Liver (tissue), 9 donors: Measurements from ENCODE around the gene AKT3. TPM values are rescaled to one million over a fixed set of nuclear protein-coding genes. Genes with fewer than 3 reads are reported as not detected.

ENCODE experiments used
- DNase-seq: peaks from one replicate; pipeline ENCODE4 v3.0.0-alpha.2; 2017; ENCODE audit warnings: low spot score
- H3K27ac ChIP-seq, 2 donors: one replicate each; pipeline ENCODE4 v1.7.0; 2013; ENCODE audit warnings: inconsistent platforms in 2 of 2, low read length in 2 of 2, control low read depth in 1 of 2, low read depth in 1 of 2, mild to moderate bottlenecking in 1 of 2
- H3K27me3 ChIP-seq, 4 donors: one replicate each; pipeline versions ENCODE4 v1.6.1 to v1.7.0; 2013; ENCODE audit warnings: low read length in 3 of 4, inconsistent platforms in 1 of 4, mild to moderate bottlenecking in 1 of 4, moderate library complexity in 1 of 4; ENCODE audit not compliant: control insufficient read depth in 4 of 4, insufficient read depth in 4 of 4
- H3K36me3 ChIP-seq, 4 donors: one replicate each; pipeline versions ENCODE4 v1.6.1 to v1.7.0; 2013; ENCODE audit warnings: low read length in 3 of 4, mild to moderate bottlenecking in 3 of 4, low read depth in 1 of 4, moderate library complexity in 1 of 4; ENCODE audit not compliant: control insufficient read depth in 4 of 4, insufficient read depth in 3 of 4
- H3K4me1 ChIP-seq, 4 donors: one replicate each; pipeline versions ENCODE4 v1.6.1 to v1.7.0; 2013; ENCODE audit warnings: low read length in 3 of 4, mild to moderate bottlenecking in 3 of 4, moderate library complexity in 1 of 4; ENCODE audit not compliant: control insufficient read depth in 4 of 4, insufficient read depth in 4 of 4
- H3K4me3 ChIP-seq, 3 donors: one replicate each; pipeline versions ENCODE4 v1.6.1 to v1.7.0; 2013; ENCODE audit warnings: low read length in 3 of 3, control low read depth in 1 of 3, low read depth in 1 of 3, mild to moderate bottlenecking in 1 of 3
- H3K9ac ChIP-seq, 2 donors: one replicate each; pipeline ENCODE4 v1.7.0; 2013; ENCODE audit warnings: low read length in 2 of 2, mild to moderate bottlenecking in 2 of 2, moderate library complexity in 2 of 2, control low read depth in 1 of 2, low read depth in 1 of 2
- H3K9me3 ChIP-seq, 4 donors: one replicate each; pipeline versions ENCODE4 v1.6.1 to v1.7.0; 2013; ENCODE audit warnings: low read length in 3 of 4; ENCODE audit not compliant: control insufficient read depth in 4 of 4
- EGR1 ChIP-seq, 2 donors: IDR thresholded peaks; 2 replicates each; pipeline ENCODE4 v1.6.1; 2016 to 2018; ENCODE audit warnings: antibody characterized with exemption in 2 of 2, low read depth in 2 of 2
- FOXA2 ChIP-seq: IDR thresholded peaks from 2 replicates; pipeline ENCODE4 v1.6.1; 2016; ENCODE audit warnings: antibody characterized with exemption
- GABPA ChIP-seq, 2 donors: IDR thresholded peaks in 1 of 2; conservative IDR thresholded peaks in 1 of 2; 2 replicates each; pipeline ENCODE4 v1.6.1; 2016; ENCODE audit warnings: antibody characterized with exemption in 2 of 2, mild to moderate bottlenecking in 1 of 2, moderate library complexity in 1 of 2
- HNF4A ChIP-seq, 2 donors: conservative IDR thresholded peaks; 2 replicates each; pipeline ENCODE4 v1.6.1; 2016; ENCODE audit warnings: antibody characterized with exemption in 2 of 2, mild to moderate bottlenecking in 2 of 2
- NR2F2 ChIP-seq: IDR thresholded peaks from 2 replicates; pipeline ENCODE4 v1.6.1; 2016; ENCODE audit warnings: antibody characterized with exemption
- RXRA ChIP-seq, 2 donors: IDR thresholded peaks; 2 replicates each; pipeline ENCODE4 v1.6.1; 2017 to 2018; ENCODE audit warnings: antibody characterized with exemption in 2 of 2, mild to moderate bottlenecking in 1 of 2
- SP1 ChIP-seq: IDR thresholded peaks from 2 replicates; pipeline ENCODE4 v1.6.1; 2018; ENCODE audit warnings: antibody characterized with exemption, mild to moderate bottlenecking
- TAF1 ChIP-seq: conservative IDR thresholded peaks from 2 replicates; pipeline ENCODE4 v1.6.1; 2016; ENCODE audit warnings: antibody characterized with exemption, mild to moderate bottlenecking
- YY1 ChIP-seq: IDR thresholded peaks from 2 replicates; pipeline ENCODE4 v1.6.1; 2016; ENCODE audit warnings: antibody characterized with exemption, mild to moderate bottlenecking
- WGBS: extraction: QIAGEN DNeasy Blood & Tissue Kit; methylation state at CpG from one replicate; pipeline ENCODE4 v1.1.7; 2013; 5-methylcytosine and 5-hydroxymethylcytosine counted together
- polyA plus RNA-seq, 2 donors: library from polyadenylated mRNA; stranded (reverse) in 1 of 2; unstranded in 1 of 2; fragments of 200-250 nt in 1 of 2; fragments of >200 nt in 1 of 2; fragmentation: Nextera tagmentation in 1 of 2; extraction: Ambion mirVana in 1 of 2; gene quantifications; one replicate each; pipeline versions ENCODE4 v1.2.1 to v1.2.3, GENCODE V29; 2013 to 2015
- total RNA-seq, 2 donors: library from RNA; depleted of rRNA; stranded (reverse); fragments of >200 nt; gene quantifications; one replicate each; pipeline ENCODE4 v1.2.3, GENCODE V29; 2014
- TF ChIP-seq, protein P1 (sequence below): IDR thresholded peaks from 2 replicates; pipeline ENCODE4 v1.6.1; 2016; ENCODE audit warnings: antibody characterized with exemption
- TF ChIP-seq, protein P2 (sequence below): IDR thresholded peaks from 2 replicates; pipeline ENCODE4 v1.6.1; 2016; ENCODE audit warnings: antibody characterized with exemption
- TF ChIP-seq, protein P3 (sequence below): IDR thresholded peaks from 2 replicates; pipeline ENCODE4 v1.6.1; 2016; ENCODE audit warnings: antibody characterized with exemption, mild to moderate bottlenecking
- TF ChIP-seq, protein P4 (sequence below): fragments of 150-350 bp; IDR thresholded peaks from 2 replicates; pipeline ENCODE4 v1.5.1; 2017; ENCODE audit warnings: improper control_type of control experiment, low read depth, low read length; ENCODE audit not compliant: missing input control
- TF ChIP-seq, protein P5 (sequence below): IDR thresholded peaks from 2 replicates; pipeline ENCODE4 v1.6.1; 2016; ENCODE audit warnings: antibody characterized with exemption
- donor health status: healthy.
- donor health status: healthy.
- donor health status: healthy.
- donor health status: healthy.
- donor health status: healthy.

AKT3 gene
- total and polyA plus RNA-seq, 4 donors, result 1.7 to 7.6 (median 2.8) TPM

DNA sequence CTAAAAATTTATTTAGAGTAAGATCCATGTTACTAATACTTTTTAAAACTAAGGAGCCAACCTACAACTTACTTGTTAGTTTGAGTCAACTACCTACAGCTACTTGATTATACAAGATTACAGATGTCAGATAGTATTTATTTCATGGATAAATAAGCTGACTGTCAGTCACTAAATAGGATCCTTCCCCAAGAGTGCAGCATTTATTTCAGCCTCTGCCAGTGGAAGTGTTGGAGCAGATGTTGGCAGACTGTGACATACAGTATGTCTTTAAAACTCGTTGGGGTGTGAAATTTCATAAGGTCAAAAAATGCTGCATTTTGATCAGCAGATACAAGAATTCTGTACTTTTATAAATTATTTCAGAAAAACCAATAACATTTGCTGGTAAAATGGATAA is 156.2 kb downstream of the AKT3 start (continued):
- TF ChIP-seq GABPA (IDR thresholded peaks at IDR 0.05 in 1 of 2, conservative IDR thresholded peaks at IDR 0.05 in 1 of 2) (no peak), TAF1 (no peak), HNF4A (conservative IDR thresholded peaks at IDR 0.05) (no peak)
- TF ChIP-seq, protein P1, sequence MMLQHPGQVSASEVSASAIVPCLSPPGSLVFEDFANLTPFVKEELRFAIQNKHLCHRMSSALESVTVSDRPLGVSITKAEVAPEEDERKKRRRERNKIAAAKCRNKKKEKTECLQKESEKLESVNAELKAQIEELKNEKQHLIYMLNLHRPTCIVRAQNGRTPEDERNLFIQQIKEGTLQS, result no peak

DNA sequence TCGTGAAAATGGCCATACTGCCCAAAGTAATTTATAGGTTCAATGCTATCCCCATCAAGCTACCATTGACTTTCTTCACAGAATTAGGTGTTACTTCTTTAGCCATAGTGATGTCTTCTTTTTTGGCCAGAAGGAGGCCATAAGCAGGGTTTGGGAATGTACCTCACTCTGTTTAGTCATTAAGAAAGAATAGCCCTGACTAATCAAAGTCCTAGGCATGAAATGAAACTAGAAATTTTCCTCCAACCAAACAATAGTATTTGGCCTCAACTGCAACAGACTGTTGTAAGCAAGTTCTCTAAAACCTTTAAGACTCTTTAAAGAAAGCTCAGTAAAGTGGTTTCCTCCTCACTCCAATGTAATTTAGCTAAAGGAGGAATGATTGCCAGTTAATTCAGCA is 163.9 kb downstream of the AKT3 start:
- H3K9me3 ChIP-seq, result no peaks in the 10 kb centered on the region
- no peak overlapping the region for H3K27ac ChIP-seq
- no peak for DNase-seq
- whole genome bisulfite sequencing, result 100% methylated on average over 1 of the region's 1 CpG
- no peaks in the 10 kb centered on the region for H3K36me3 ChIP-seq
- H3K4me3 ChIP-seq, result no peak overlapping the region
- H3K9ac ChIP-seq, result no peak overlapping the region
- no peaks in the 10 kb centered on the region for H3K4me1 ChIP-seq
- TF ChIP-seq, protein P2, sequence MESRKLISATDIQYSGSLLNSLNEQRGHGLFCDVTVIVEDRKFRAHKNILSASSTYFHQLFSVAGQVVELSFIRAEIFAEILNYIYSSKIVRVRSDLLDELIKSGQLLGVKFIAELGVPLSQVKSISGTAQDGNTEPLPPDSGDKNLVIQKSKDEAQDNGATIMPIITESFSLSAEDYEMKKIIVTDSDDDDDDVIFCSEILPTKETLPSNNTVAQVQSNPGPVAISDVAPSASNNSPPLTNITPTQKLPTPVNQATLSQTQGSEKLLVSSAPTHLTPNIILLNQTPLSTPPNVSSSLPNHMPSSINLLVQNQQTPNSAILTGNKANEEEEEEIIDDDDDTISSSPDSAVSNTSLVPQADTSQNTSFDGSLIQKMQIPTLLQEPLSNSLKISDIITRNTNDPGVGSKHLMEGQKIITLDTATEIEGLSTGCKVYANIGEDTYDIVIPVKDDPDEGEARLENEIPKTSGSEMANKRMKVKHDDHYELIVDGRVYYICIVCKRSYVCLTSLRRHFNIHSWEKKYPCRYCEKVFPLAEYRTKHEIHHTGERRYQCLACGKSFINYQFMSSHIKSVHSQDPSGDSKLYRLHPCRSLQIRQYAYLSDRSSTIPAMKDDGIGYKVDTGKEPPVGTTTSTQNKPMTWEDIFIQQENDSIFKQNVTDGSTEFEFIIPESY, result no peak
- no peak for TF ChIP-seq GABPA (IDR thresholded peaks at IDR 0.05 in 1 of 2, conservative IDR thresholded peaks at IDR 0.05 in 1 of 2)
- no peak for TF ChIP-seq RXRA (IDR thresholded peaks at IDR 0.05)
- H3K27me3 ChIP-seq, result no peaks in the 10 kb centered on the region

DNA sequence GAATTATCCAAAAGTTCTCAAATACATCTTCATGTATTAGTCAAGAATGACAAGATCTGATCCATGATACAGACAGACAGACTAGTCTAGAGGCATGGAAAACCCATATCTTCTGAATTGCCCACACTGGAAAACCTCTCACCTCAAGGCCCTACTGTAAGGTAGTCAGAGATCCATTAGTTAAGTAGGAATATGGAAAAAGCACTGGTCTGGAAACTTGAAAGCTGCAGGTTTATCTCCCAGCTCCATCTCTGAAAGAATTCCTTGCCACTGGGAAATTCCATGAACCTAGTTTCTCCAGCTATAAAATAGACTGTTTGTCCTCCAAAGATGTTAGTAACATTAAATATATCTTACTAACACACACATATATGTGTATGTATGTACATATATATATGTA is 169.2 kb downstream of the AKT3 start:
- no peaks in the 10 kb centered on the region for H3K27me3 ChIP-seq
- no peaks in the 10 kb centered on the region for H3K4me1 ChIP-seq
- no peak overlapping the region for H3K27ac ChIP-seq
- DNase-seq, result no peak
- no peak overlapping the region for H3K4me3 ChIP-seq
- H3K36me3 ChIP-seq, result no peaks in the 10 kb centered on the region
- H3K9me3 ChIP-seq, result no peaks in the 10 kb centered on the region
- no peak for TF ChIP-seq YY1
- TF ChIP-seq, protein P1, result no peak
- no peak for TF ChIP-seq FOXA2
- TF ChIP-seq, protein P2, result no peak
- no peak for TF ChIP-seq RXRA (IDR thresholded peaks at IDR 0.05)
- no peak for TF ChIP-seq NR2F2
- TF ChIP-seq, protein P3, sequence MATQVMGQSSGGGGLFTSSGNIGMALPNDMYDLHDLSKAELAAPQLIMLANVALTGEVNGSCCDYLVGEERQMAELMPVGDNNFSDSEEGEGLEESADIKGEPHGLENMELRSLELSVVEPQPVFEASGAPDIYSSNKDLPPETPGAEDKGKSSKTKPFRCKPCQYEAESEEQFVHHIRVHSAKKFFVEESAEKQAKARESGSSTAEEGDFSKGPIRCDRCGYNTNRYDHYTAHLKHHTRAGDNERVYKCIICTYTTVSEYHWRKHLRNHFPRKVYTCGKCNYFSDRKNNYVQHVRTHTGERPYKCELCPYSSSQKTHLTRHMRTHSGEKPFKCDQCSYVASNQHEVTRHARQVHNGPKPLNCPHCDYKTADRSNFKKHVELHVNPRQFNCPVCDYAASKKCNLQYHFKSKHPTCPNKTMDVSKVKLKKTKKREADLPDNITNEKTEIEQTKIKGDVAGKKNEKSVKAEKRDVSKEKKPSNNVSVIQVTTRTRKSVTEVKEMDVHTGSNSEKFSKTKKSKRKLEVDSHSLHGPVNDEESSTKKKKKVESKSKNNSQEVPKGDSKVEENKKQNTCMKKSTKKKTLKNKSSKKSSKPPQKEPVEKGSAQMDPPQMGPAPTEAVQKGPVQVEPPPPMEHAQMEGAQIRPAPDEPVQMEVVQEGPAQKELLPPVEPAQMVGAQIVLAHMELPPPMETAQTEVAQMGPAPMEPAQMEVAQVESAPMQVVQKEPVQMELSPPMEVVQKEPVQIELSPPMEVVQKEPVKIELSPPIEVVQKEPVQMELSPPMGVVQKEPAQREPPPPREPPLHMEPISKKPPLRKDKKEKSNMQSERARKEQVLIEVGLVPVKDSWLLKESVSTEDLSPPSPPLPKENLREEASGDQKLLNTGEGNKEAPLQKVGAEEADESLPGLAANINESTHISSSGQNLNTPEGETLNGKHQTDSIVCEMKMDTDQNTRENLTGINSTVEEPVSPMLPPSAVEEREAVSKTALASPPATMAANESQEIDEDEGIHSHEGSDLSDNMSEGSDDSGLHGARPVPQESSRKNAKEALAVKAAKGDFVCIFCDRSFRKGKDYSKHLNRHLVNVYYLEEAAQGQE, result no peak
- TF ChIP-seq EGR1 (IDR thresholded peaks at IDR 0.05; ENCODE audit: low read depth in 2 of 2), result no peak
- TF ChIP-seq, protein P4, sequence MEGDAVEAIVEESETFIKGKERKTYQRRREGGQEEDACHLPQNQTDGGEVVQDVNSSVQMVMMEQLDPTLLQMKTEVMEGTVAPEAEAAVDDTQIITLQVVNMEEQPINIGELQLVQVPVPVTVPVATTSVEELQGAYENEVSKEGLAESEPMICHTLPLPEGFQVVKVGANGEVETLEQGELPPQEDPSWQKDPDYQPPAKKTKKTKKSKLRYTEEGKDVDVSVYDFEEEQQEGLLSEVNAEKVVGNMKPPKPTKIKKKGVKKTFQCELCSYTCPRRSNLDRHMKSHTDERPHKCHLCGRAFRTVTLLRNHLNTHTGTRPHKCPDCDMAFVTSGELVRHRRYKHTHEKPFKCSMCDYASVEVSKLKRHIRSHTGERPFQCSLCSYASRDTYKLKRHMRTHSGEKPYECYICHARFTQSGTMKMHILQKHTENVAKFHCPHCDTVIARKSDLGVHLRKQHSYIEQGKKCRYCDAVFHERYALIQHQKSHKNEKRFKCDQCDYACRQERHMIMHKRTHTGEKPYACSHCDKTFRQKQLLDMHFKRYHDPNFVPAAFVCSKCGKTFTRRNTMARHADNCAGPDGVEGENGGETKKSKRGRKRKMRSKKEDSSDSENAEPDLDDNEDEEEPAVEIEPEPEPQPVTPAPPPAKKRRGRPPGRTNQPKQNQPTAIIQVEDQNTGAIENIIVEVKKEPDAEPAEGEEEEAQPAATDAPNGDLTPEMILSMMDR, result no peak
- TF ChIP-seq TAF1, result no peak
- TF ChIP-seq, protein P5, sequence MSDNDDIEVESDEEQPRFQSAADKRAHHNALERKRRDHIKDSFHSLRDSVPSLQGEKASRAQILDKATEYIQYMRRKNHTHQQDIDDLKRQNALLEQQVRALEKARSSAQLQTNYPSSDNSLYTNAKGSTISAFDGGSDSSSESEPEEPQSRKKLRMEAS, result no peak
- TF ChIP-seq GABPA (IDR thresholded peaks at IDR 0.05 in 1 of 2, conservative IDR thresholded peaks at IDR 0.05 in 1 of 2), result no peak
- no peak for TF ChIP-seq SP1
- H3K9ac ChIP-seq, result no peak overlapping the region
